GM23338 (cell line): ENCODE measurements around the gene GAL3ST2. TPM values are rescaled to one million over a fixed set of nuclear protein-coding genes. Genes with fewer than 3 reads are reported as not detected.

ENCODE experiments used
- ATAC-seq: fragments of 200-7000 bp; cut with Tn5 transposase; 3 replicates; pipeline ENCODE4 v1.9.1; 2020
- DNase-seq: peaks from one replicate; pipeline ENCODE4 v3.0.0-alpha.2; 2015; ENCODE audit warnings: low spot score
- H2AFZ ChIP-seq: fragments of 200-600 bp; sonication (generic); 2 replicates; pipeline ENCODE4 v1.8.0; 2016; ENCODE audit warnings: antibody characterized with exemption, mild to moderate bottlenecking, moderate library complexity
- H3F3A ChIP-seq: fragments of 200-600 bp; sonication (generic); replicated peaks from 2 replicates; pipeline ENCODE4 v1.8.0; 2017; ENCODE audit warnings: antibody characterized with exemption, mixed run types, low read depth
- H3K27ac ChIP-seq: fragments of 200-600 bp; sonication (generic); 2 replicates; pipeline ENCODE4 v1.6.1; 2016; ENCODE audit warnings: low read depth
- H3K27me3 ChIP-seq: fragments of 200-600 bp; sonication (generic); 2 replicates; pipeline ENCODE4 v1.8.0; 2016; ENCODE audit warnings: mild to moderate bottlenecking, mixed run types, moderate library complexity; ENCODE audit not compliant: insufficient read depth
- H3K36me3 ChIP-seq: fragments of 200-600 bp; sonication (generic); 2 replicates; pipeline ENCODE4 v1.8.0; 2016; ENCODE audit warnings: mild to moderate bottlenecking; ENCODE audit not compliant: insufficient read depth
- H3K4me1 ChIP-seq: fragments of 200-600 bp; sonication (generic); 2 replicates; pipeline ENCODE4 v1.8.0; 2016; ENCODE audit warnings: mild to moderate bottlenecking, moderate library complexity; ENCODE audit not compliant: insufficient read depth
- H3K4me2 ChIP-seq: fragments of 200-600 bp; sonication (generic); 2 replicates; pipeline ENCODE4 v1.7.1; 2017; ENCODE audit warnings: mixed run types
- H3K4me3 ChIP-seq: fragments of 200-600 bp; sonication (generic); 2 replicates; pipeline ENCODE4 v1.6.1; 2016; ENCODE audit warnings: mixed run types
- H3K79me2 ChIP-seq: fragments of 200-600 bp; sonication (generic); replicated peaks from 2 replicates; pipeline ENCODE4 v1.8.0; 2017; ENCODE audit warnings: mild to moderate bottlenecking; ENCODE audit not compliant: insufficient read depth
- H3K9me2 ChIP-seq: fragments of 200-600 bp; sonication (generic); 2 replicates; pipeline ENCODE4 v1.8.0; 2017; ENCODE audit not compliant: insufficient read depth
- H4K20me1 ChIP-seq: fragments of 200-600 bp; sonication (generic); replicated peaks from 2 replicates; pipeline ENCODE4 v1.8.0; 2017; ENCODE audit warnings: mild to moderate bottlenecking; ENCODE audit not compliant: insufficient read depth
- H3K27ac Mint-ChIP-seq: 2 replicates; pipeline ENCODE4 v1.8.0; 2020; ENCODE audit warnings: inconsistent platforms, mild to moderate bottlenecking, moderate library complexity, mixed read lengths
- H3K27me3 Mint-ChIP-seq: 3 replicates; pipeline ENCODE4 v1.8.0; 2022; ENCODE audit warnings: low read depth, mild to moderate bottlenecking, moderate library complexity, mixed read lengths, inconsistent platforms; ENCODE audit not compliant: insufficient read depth, poor library complexity
- H3K36me3 Mint-ChIP-seq: 3 replicates; pipeline ENCODE4 v1.8.0; 2021; ENCODE audit warnings: low read depth, mild to moderate bottlenecking, inconsistent platforms, moderate library complexity, mixed read lengths
- H3K4me1 Mint-ChIP-seq: 3 replicates; pipeline ENCODE4 v1.8.0; 2020; ENCODE audit warnings: mild to moderate bottlenecking, inconsistent platforms, mixed read lengths
- H3K4me3 Mint-ChIP-seq: 3 replicates; pipeline ENCODE4 v1.8.0; 2021; ENCODE audit warnings: moderate library complexity, mild to moderate bottlenecking, inconsistent platforms, mixed read lengths
- H3K9me3 Mint-ChIP-seq: 3 replicates; pipeline ENCODE4 v1.8.0; 2020; ENCODE audit warnings: moderate library complexity, mild to moderate bottlenecking, inconsistent platforms, mixed read lengths
- CREB1 ChIP-seq: fragments of 250-450 bp; sonication (Bioruptor Pico); IDR thresholded peaks from 2 replicates; pipeline ENCODE4 v1.5.0; 2020; ENCODE audit warnings: low read depth, mild to moderate bottlenecking, moderate library complexity
- CTCF ChIP-seq, 2 experiments: fragments of 200-600 bp in 1 of 2; sonication (generic) in 1 of 2; conservative IDR thresholded peaks; 2 replicates each; pipeline versions ENCODE4 v1.5.1 to v1.6.1; 2016 to 2017; ENCODE audit warnings: antibody characterized with exemption in 2 of 2, low read depth in 2 of 2, mild to moderate bottlenecking in 2 of 2, moderate library complexity in 1 of 2
- ETS1 ChIP-seq: IDR thresholded peaks from 2 replicates; pipeline ENCODE4 v1.6.1; 2016; ENCODE audit warnings: antibody characterized with exemption
- EZH2 ChIP-seq: fragments of 200-600 bp; sonication (generic); IDR thresholded peaks from one replicate; pipeline ENCODE4 v1.8.0; 2017; ENCODE audit warnings: antibody characterized with exemption, mild to moderate bottlenecking, low read depth; ENCODE audit not compliant: unreplicated experiment
- EZH2phosphoT487 ChIP-seq: fragments of 200-600 bp; sonication (generic); IDR thresholded peaks from one replicate; pipeline ENCODE4 v1.8.1; 2018; ENCODE audit warnings: antibody characterized with exemption; ENCODE audit not compliant: unreplicated experiment
- JUNB ChIP-seq: IDR thresholded peaks from one replicate; pipeline ENCODE4 v1.6.1; 2016; ENCODE audit warnings: antibody characterized with exemption; ENCODE audit not compliant: unreplicated experiment
- NANOG ChIP-seq: IDR thresholded peaks from 2 replicates; pipeline ENCODE4 v1.6.1; 2016; ENCODE audit warnings: antibody characterized with exemption, borderline replicate concordance
- POLR2AphosphoS5 ChIP-seq: IDR thresholded peaks from 2 replicates; pipeline ENCODE4 v1.6.1; 2016; ENCODE audit warnings: antibody characterized with exemption, low read depth
- REST ChIP-seq: IDR thresholded peaks from one replicate; pipeline ENCODE4 v1.6.1; 2018; ENCODE audit warnings: antibody characterized with exemption; ENCODE audit not compliant: unreplicated experiment
- STAT1 ChIP-seq: IDR thresholded peaks from one replicate; pipeline ENCODE4 v1.6.1; 2016; ENCODE audit warnings: antibody characterized with exemption; ENCODE audit not compliant: unreplicated experiment
- ZNF114 ChIP-seq: fragments of 250-450 bp; sonication (Bioruptor Pico); IDR thresholded peaks from 2 replicates; pipeline ENCODE4 v1.5.0; 2020; ENCODE audit warnings: mild to moderate bottlenecking, moderate library complexity
- ZNF331 ChIP-seq: fragments of 250-450 bp; sonication (Bioruptor Pico); IDR thresholded peaks from 2 replicates; pipeline ENCODE4 v1.5.0; 2020; ENCODE audit warnings: low read depth, mild to moderate bottlenecking, moderate library complexity
- ZNF462 ChIP-seq: fragments of 250-450 bp; sonication (Bioruptor Pico); IDR thresholded peaks from 2 replicates; pipeline ENCODE4 v1.5.0; 2020; ENCODE audit warnings: mild to moderate bottlenecking, moderate library complexity
- polyA plus RNA-seq: library from polyadenylated mRNA; unstranded; fragments of >200 nt; fragmentation: Nextera tagmentation; extraction: Ambion mirVana; gene quantifications from 2 replicates; pipeline ENCODE4 v1.2.1, GENCODE V29; 2016
- total RNA-seq: library from RNA; depleted of rRNA; stranded (reverse); fragments of >200 nt; shearing (Covaris generic); gene quantifications from 2 replicates; pipeline ENCODE4 v1.2.3, GENCODE V29; 2014

Gene GAL3ST2
- total and polyA plus RNA-seq, 2 experiments from 2014 or later = 0.19 to 0.24 TPM

- Mint-ChIP-seq H3K27me3 (peaks cover 18% of the 10 kb centered on the region), H3K27ac (no peak overlapping the region), H3K4me1 (peaks cover 13% of the 10 kb centered on the region), H3K36me3 (no peaks in the 10 kb centered on the region; the same call in 2 of the 3 replicates), H3K9me3 (no peaks in the 10 kb centered on the region), H3K4me3 (no peak overlapping the region)
- no peaks in the 10 kb centered on the region for H3K27me3 ChIP-seq
- no peaks in the 10 kb centered on the region for H4K20me1 ChIP-seq
- H3K4me2 ChIP-seq = no peak overlapping the region
- 0 out of 2 replicates have a peak, but pooled peaks cover 6% of the 10 kb centered on the region for H3K4me1 ChIP-seq
- H3K27ac ChIP-seq = no peak overlapping the region
- H2AFZ ChIP-seq = no peak overlapping the region
- ATAC-seq = no peak
- peaks cover 11% of the 10 kb centered on the region; the same call in 1 of the 2 replicates for H3F3A ChIP-seq
- no peaks in the 10 kb centered on the region for H3K79me2 ChIP-seq
- no peaks in the 10 kb centered on the region for H3K9me2 ChIP-seq
- H3K4me3 ChIP-seq = no peak overlapping the region
- H3K36me3 ChIP-seq = no peaks in the 10 kb centered on the region
- DNase-seq = no peak
- TF ChIP-seq EZH2phosphoT487 (no peak), ZNF331 (CRISPR knock-in tag) (no peak), JUNB (no peak), ETS1 (no peak), CTCF (conservative IDR thresholded peaks at IDR 0.05; ENCODE audit: low read depth in 2 of 2) (no peak), EZH2 (no peak), REST (no peak), POLR2AphosphoS5 (no peak), NANOG (no peak), ZNF462 (CRISPR knock-in tag) (no peak), ZNF114 (CRISPR knock-in tag) (no peak), STAT1 (no peak), CREB1 (CRISPR knock-in tag) (no peak)
These were observed 36.4 kb downstream of the GAL3ST2 start for GRCh38 chr2:241812730-241813643.
